BJ (cell line): Measurements from ENCODE around the gene IL1RAPL1. TPM values are rescaled to one million over a fixed set of nuclear protein-coding genes. Genes with fewer than 3 reads are reported as not detected.

Experiments used
- CTCF ChIA-PET: fragments of 350-600 bp; formaldehyde crosslinking; extraction: SDS; loops from one replicate; lab custom pipeline; 2021; ENCODE audit warnings: antibody characterized with exemption, inconsistent platforms; lab: Yijun Ruan, JAX
- POLR2A ChIA-PET: fragments of 300-600 bp; sonication (Branson Sonifier 250); formaldehyde crosslinking; extraction: SDS; loops from one replicate; lab custom pipeline; 2021; ENCODE audit warnings: antibody characterized with exemption; lab: Charles Lee
- DNase-seq: peaks from one replicate; pipeline ENCODE4 v3.0.0-alpha.2; 2011; ENCODE audit warnings: low read depth
- H3K27me3 ChIP-seq: 2 replicates; pipeline ENCODE4 v1.6.0; 2011; ENCODE audit warnings: low read length; ENCODE audit not compliant: control insufficient read depth, insufficient read depth
- H3K36me3 ChIP-seq: 2 replicates; pipeline ENCODE4 v1.5.1; 2011; ENCODE audit warnings: low read length; ENCODE audit not compliant: control insufficient read depth, insufficient read depth
- H3K4me3 ChIP-seq: 2 replicates; pipeline ENCODE4 v1.5.1; 2011; ENCODE audit warnings: low read depth, mild to moderate bottlenecking, control low read depth, low read length
- CTCF ChIP-seq: IDR thresholded peaks from 2 replicates; pipeline ENCODE4 v1.5.1; 2011; ENCODE audit warnings: low read depth, mild to moderate bottlenecking, control low read depth, inconsistent platforms, low read length, moderate library complexity; ENCODE audit not compliant: insufficient read depth
- polyA plus RNA-seq: library from polyadenylated mRNA; depleted of rRNA; stranded (reverse); fragments of >200 nt; gene quantifications from 2 replicates; pipeline ENCODE4 v1.2.3, GENCODE V29; 2011

The IL1RAPL1 gene
- polyA plus RNA-seq, 1 experiment, result 0.02 TPM

- POLR2A ChIA-PET, result no interaction called here
- TF ChIP-seq CTCF, result no peak
- DNase-seq, result no peak
- H3K27me3 ChIP-seq, result no peaks in the 10 kb centered on the region
- no peak overlapping the region for H3K4me3 ChIP-seq
- CTCF ChIA-PET, result no interaction called here
- H3K36me3 ChIP-seq, result no peaks in the 10 kb centered on the region
Measured at GRCh38 chrX:29890004-29890403, 1302.8 kb downstream of the IL1RAPL1 start.

- H3K27me3 ChIP-seq, result no peaks in the 10 kb centered on the region
- H3K36me3 ChIP-seq, result no peaks in the 10 kb centered on the region
- ChIA-PET CTCF (no interaction called here), POLR2A (no interaction called here)
- TF ChIP-seq CTCF, result no peak
- H3K4me3 ChIP-seq, result no peak overlapping the region
- DNase-seq, result no peak
Measured at GRCh38 chrX:29890646-29891200, 1303.5 kb downstream of the IL1RAPL1 start.

GRCh38 chrX:29902004-29902403 is 1314.8 kb downstream of the IL1RAPL1 start:
- no peak overlapping the region for H3K4me3 ChIP-seq
- DNase-seq, result no peak
- no peaks in the 10 kb centered on the region for H3K27me3 ChIP-seq
- TF ChIP-seq CTCF, result no peak
- ChIA-PET CTCF (no interaction called here), POLR2A (no interaction called here)
- no peaks in the 10 kb centered on the region for H3K36me3 ChIP-seq

GRCh38 chrX:29903360-29903759 is 1316.1 kb downstream of the IL1RAPL1 start:
- Histone ChIP-seq H3K27me3 (no peaks in the 10 kb centered on the region), H3K4me3 (no peak overlapping the region), H3K36me3 (no peaks in the 10 kb centered on the region)
- POLR2A ChIA-PET, result no interaction called here
- CTCF ChIA-PET, result interaction anchor here (1.2 kb wide), 1 partner anchor 214 kb away, joined by 3 read pairs; no protein-coding TSS in a partner anchor
- DNase-seq, result no peak
- peak; percentile 41; the same call in 1 of the 2 replicates for TF ChIP-seq CTCF

- H3K27me3 ChIP-seq, result no peaks in the 10 kb centered on the region
- POLR2A ChIA-PET, result no interaction called here
- DNase-seq, result no peak
- CTCF ChIA-PET, result no interaction called here
- no peak overlapping the region for H3K4me3 ChIP-seq
- no peak for TF ChIP-seq CTCF
- no peaks in the 10 kb centered on the region for H3K36me3 ChIP-seq
Measured at GRCh38 chrX:29911673-29912072, 1324.4 kb downstream of the IL1RAPL1 start.
